ENCODE measurements around the gene HELT.
"Not testable (repeated sequence)": the region's sequence is repeated elsewhere in the genome, so short reads cannot be mapped to it uniquely, and the experiment has no call there.

DNA sequence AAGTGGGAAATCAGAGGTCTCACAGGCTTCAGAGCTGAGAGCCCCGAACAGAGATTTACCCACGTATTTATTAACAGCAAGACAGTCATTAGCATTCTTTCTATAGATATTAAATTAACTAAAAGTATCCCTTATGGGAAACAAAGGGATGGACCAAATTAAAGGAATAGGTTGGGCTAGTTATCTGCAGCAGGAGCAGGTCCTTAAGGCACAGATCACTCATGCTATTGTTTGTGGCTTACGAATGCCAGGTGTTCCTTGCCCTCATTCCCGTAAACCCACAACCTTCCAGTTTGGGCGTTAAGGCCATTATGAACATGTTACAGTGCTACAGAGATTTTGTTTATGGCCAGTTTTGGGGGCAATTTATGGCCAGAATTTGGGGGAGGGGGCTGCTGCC is 33.0 kb downstream of the HELT start:
- not testable (repeated sequence) for TF ChIP-seq PATZ1 (CRISPR knock-in tag; IDR thresholded peaks at IDR 0.05; ENCODE audit: borderline replicate concordance); BACH2 (CRISPR knock-in tag; IDR thresholded peaks at IDR 0.05; ENCODE audit: borderline replicate concordance); GLIS3 (CRISPR knock-in tag; IDR thresholded peaks at IDR 0.05); RARB (CRISPR knock-in tag; IDR thresholded peaks at IDR 0.05); ZFP3 (CRISPR knock-in tag; IDR thresholded peaks at IDR 0.05); ZNF8 (CRISPR knock-in tag; IDR thresholded peaks at IDR 0.05); ESRRG (CRISPR knock-in tag; IDR thresholded peaks at IDR 0.05); ZC3H10 (CRISPR knock-in tag; IDR thresholded peaks at IDR 0.05); TSHZ2 (CRISPR knock-in tag; IDR thresholded peaks at IDR 0.05); ZNF565 (CRISPR knock-in tag; conservative IDR thresholded peaks at IDR 0.05; ENCODE audit: low read depth); POU6F1 (CRISPR knock-in tag; IDR thresholded peaks at IDR 0.05; ENCODE audit: borderline replicate concordance, low read depth)
